ENCODE data around the gene MAEA.

Gene MAEA

DNA sequence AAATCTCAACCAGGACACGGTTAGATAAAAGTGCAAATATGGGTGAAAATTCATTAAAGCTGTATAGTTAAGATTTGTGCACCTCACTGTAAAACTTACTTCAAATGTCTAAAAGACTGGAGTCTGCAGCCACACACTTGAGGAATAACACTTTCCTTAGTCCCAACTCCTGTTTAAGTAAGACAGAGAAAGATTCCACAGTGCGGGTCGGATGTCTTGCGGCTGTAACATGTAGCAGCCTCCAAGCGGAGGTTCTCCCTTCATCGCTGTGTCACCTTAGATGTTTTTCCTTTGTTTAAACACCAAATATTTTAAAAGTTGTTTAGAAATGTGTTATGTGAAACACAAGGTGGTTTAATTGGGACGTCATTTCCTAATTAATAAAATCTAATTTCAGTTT lies 905 bp upstream of the MAEA start:
- Histone ChIP-seq H3K9me3 (ENCODE audit: insufficient read depth, low read depth, low read length) (no peaks in the 10 kb centered on the region; the same call in 1 of the 2 replicates), H3K36me3 (ENCODE audit: insufficient read depth, low read length) (no peaks in the 10 kb centered on the region), H3K4me3 (ENCODE audit: low read length, poor library complexity, severe bottlenecking) (peak overlapping the region; percentile 95), H4K20me1 (ENCODE audit: insufficient read depth, low read length, poor library complexity, severe bottlenecking) (peaks cover 29% of the 10 kb centered on the region), H3K79me2 (ENCODE audit: insufficient read depth, low read length) (peaks cover 41% of the 10 kb centered on the region), H3K4me2 (ENCODE audit: low read depth, low read length, poor library complexity, severe bottlenecking) (peak overlapping the region; percentile 80), H2AFZ (ENCODE audit: low read length) (no peak overlapping the region; the same call in 1 of the 2 replicates), H3K9ac (ENCODE audit: low read depth, low read length, poor library complexity, severe bottlenecking) (peak overlapping the region; percentile 95), H3K9me2 (replicated peaks; ENCODE audit: low read depth, low read length) (no peaks in the 10 kb centered on the region), H3K27me3 (ENCODE audit: insufficient read depth, low read length, poor library complexity, severe bottlenecking) (no peaks in the 10 kb centered on the region), H3K4me1 (ENCODE audit: insufficient read depth, low read length, poor library complexity, severe bottlenecking) (peaks cover 30% of the 10 kb centered on the region), H3F3A (ENCODE audit: low read depth) (no peaks in the 10 kb centered on the region)
- TF ChIP-seq EZH2phosphoT487 (IDR thresholded peaks at IDR 0.05; ENCODE audit: borderline replicate concordance), result no peak
- TF ChIP-seq, protein P1, sequence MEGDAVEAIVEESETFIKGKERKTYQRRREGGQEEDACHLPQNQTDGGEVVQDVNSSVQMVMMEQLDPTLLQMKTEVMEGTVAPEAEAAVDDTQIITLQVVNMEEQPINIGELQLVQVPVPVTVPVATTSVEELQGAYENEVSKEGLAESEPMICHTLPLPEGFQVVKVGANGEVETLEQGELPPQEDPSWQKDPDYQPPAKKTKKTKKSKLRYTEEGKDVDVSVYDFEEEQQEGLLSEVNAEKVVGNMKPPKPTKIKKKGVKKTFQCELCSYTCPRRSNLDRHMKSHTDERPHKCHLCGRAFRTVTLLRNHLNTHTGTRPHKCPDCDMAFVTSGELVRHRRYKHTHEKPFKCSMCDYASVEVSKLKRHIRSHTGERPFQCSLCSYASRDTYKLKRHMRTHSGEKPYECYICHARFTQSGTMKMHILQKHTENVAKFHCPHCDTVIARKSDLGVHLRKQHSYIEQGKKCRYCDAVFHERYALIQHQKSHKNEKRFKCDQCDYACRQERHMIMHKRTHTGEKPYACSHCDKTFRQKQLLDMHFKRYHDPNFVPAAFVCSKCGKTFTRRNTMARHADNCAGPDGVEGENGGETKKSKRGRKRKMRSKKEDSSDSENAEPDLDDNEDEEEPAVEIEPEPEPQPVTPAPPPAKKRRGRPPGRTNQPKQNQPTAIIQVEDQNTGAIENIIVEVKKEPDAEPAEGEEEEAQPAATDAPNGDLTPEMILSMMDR (conservative IDR thresholded peaks at IDR 0.05; ENCODE audit: low read length), result no peak

GRCh38 chr4:1290165-1290977 lies 680 bp downstream of the MAEA start:
- H3K4me3 ChIP-seq (ENCODE audit: low read length, poor library complexity, severe bottlenecking), result peak overlapping the region; percentile 95
- no peaks in the 10 kb centered on the region for H3K9me2 ChIP-seq (replicated peaks; ENCODE audit: low read depth, low read length)
- peaks cover 42% of the 10 kb centered on the region for H4K20me1 ChIP-seq (ENCODE audit: insufficient read depth, low read length, poor library complexity, severe bottlenecking)
- peaks cover 44% of the 10 kb centered on the region for H3K4me1 ChIP-seq (ENCODE audit: insufficient read depth, low read length, poor library complexity, severe bottlenecking)
- TF ChIP-seq EZH2phosphoT487 (IDR thresholded peaks at IDR 0.05; ENCODE audit: borderline replicate concordance), result no peak
- TF ChIP-seq, protein P1 (conservative IDR thresholded peaks at IDR 0.05; ENCODE audit: low read length), result no peak
- peak overlapping the region; percentile 96 for H3K4me2 ChIP-seq (ENCODE audit: low read depth, low read length, poor library complexity, severe bottlenecking)
- no peak overlapping the region for H2AFZ ChIP-seq (ENCODE audit: low read length)
- no peaks in the 10 kb centered on the region; the same call in 1 of the 2 replicates for H3K9me3 ChIP-seq (ENCODE audit: insufficient read depth, low read depth, low read length)
- no peaks in the 10 kb centered on the region for H3K36me3 ChIP-seq (ENCODE audit: insufficient read depth, low read length)
- H3K27me3 ChIP-seq (ENCODE audit: insufficient read depth, low read length, poor library complexity, severe bottlenecking), result no peaks in the 10 kb centered on the region
- no peaks in the 10 kb centered on the region for H3F3A ChIP-seq (ENCODE audit: low read depth)
- peak overlapping the region; percentile 95 for H3K9ac ChIP-seq (ENCODE audit: low read depth, low read length, poor library complexity, severe bottlenecking)
- peaks cover 56% of the 10 kb centered on the region for H3K79me2 ChIP-seq (ENCODE audit: insufficient read depth, low read length)

DNA sequence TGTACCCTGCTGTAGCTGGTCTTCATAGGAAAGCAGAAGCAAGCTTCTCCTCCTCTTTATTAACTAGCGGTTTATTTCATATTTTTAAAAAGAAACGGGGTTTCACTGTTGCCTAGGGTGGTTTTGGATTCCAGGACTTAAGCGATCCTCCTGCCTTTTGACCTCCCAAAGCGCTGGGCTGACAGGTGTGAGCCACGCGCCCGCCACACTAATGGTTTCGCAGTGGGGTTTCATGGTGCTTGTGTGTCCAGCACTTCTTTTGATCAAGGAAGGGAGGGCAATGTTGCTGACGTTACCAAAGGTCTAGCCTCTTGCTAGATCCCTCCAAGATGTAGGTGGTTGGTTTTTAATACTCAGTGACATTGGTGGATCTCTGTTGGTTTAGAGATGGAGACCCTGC lies 1.4 kb downstream of the MAEA start:
- Histone ChIP-seq H4K20me1 (ENCODE audit: insufficient read depth, low read length, poor library complexity, severe bottlenecking) (peaks cover 44% of the 10 kb centered on the region), H3K79me2 (ENCODE audit: insufficient read depth, low read length) (peaks cover 61% of the 10 kb centered on the region)

More for the DNA sequence above, 1.4 kb downstream of the MAEA start:
- peak overlapping the region; percentile 95 for H3K9ac ChIP-seq (ENCODE audit: low read depth, low read length, poor library complexity, severe bottlenecking)
- no peaks in the 10 kb centered on the region for H3K36me3 ChIP-seq (ENCODE audit: insufficient read depth, low read length)
- TF ChIP-seq, protein P1 (conservative IDR thresholded peaks at IDR 0.05; ENCODE audit: low read length), result no peak
- no peak for TF ChIP-seq EZH2phosphoT487 (IDR thresholded peaks at IDR 0.05; ENCODE audit: borderline replicate concordance)
- peak overlapping the region; percentile 95 for H3K4me3 ChIP-seq (ENCODE audit: low read length, poor library complexity, severe bottlenecking)
- no peaks in the 10 kb centered on the region; the same call in 1 of the 2 replicates for H3K9me3 ChIP-seq (ENCODE audit: insufficient read depth, low read depth, low read length)
- H3F3A ChIP-seq (ENCODE audit: low read depth), result no peaks in the 10 kb centered on the region
- peak overlapping the region; percentile 96 for H3K4me2 ChIP-seq (ENCODE audit: low read depth, low read length, poor library complexity, severe bottlenecking)
- peaks cover 44% of the 10 kb centered on the region for H3K4me1 ChIP-seq (ENCODE audit: insufficient read depth, low read length, poor library complexity, severe bottlenecking)
- H3K27me3 ChIP-seq (ENCODE audit: insufficient read depth, low read length, poor library complexity, severe bottlenecking), result no peaks in the 10 kb centered on the region
- H2AFZ ChIP-seq (ENCODE audit: low read length), result no peak overlapping the region
- H3K9me2 ChIP-seq (replicated peaks; ENCODE audit: low read depth, low read length), result no peaks in the 10 kb centered on the region

All from Loucy (cell line).